ENCODE data around the gene DICER1. TPM values are rescaled to one million over a fixed set of nuclear protein-coding genes. Genes with fewer than 3 reads are reported as not detected.

Gene DICER1
- total and polyA plus RNA-seq, 7 donors: 7.2 to 41.5 (median 30.7) TPM

DNA sequence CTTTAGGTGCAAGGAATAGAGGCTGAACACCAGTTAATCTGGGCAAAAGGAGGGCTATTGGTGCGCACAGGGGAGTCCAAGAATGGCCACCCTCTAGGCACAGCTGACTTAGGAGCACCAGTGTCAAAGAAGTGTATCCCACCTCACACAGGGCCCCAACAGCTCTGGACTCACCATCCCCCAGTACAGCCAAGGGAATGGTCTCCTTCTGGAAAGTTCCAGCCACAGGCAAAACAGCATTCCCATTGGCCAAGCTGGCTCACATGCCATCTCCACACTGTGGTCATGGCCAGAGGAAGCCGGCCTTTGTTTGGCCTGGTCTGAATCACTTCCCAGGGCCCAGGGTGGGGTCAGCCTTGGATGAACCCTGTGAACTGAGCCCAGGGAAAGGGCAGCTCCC lies 120.1 kb downstream of the DICER1 start:
- no peak overlapping the region for H3K27ac ChIP-seq
- DNase-seq (no peak), ATAC-seq (no peak)
- TF ChIP-seq, protein P1, sequence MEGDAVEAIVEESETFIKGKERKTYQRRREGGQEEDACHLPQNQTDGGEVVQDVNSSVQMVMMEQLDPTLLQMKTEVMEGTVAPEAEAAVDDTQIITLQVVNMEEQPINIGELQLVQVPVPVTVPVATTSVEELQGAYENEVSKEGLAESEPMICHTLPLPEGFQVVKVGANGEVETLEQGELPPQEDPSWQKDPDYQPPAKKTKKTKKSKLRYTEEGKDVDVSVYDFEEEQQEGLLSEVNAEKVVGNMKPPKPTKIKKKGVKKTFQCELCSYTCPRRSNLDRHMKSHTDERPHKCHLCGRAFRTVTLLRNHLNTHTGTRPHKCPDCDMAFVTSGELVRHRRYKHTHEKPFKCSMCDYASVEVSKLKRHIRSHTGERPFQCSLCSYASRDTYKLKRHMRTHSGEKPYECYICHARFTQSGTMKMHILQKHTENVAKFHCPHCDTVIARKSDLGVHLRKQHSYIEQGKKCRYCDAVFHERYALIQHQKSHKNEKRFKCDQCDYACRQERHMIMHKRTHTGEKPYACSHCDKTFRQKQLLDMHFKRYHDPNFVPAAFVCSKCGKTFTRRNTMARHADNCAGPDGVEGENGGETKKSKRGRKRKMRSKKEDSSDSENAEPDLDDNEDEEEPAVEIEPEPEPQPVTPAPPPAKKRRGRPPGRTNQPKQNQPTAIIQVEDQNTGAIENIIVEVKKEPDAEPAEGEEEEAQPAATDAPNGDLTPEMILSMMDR (IDR thresholded peaks at IDR 0.05): no peak
- no peaks in the 10 kb centered on the region for H3K4me1 ChIP-seq
- H3K9me3 ChIP-seq: peaks cover 6% of the 10 kb centered on the region
- no peaks in the 10 kb centered on the region for H3K36me3 ChIP-seq (ENCODE audit: insufficient read depth in 1 of 2, low read depth in 1 of 2)
- peaks cover 0 to 6% (median 0%) of the 10 kb centered on the region in 3 donors for H3K27me3 ChIP-seq (ENCODE audit: insufficient read depth in 3 of 3, low read length in 2 of 3)
- H3K4me3 ChIP-seq: no peak overlapping the region
- intact Hi-C loops (cut with DNase I): no loop called here
- 95 to 100% (median 97%) methylated on average over 2 of the region's 2 CpGs for WGBS, 3 donors

Other genes with a start within 250 kb of the DICER1 start
- gene CLMN, start 162.4 kb upstream of the DICER1 start, total RNA-seq: 1 to 10 TPM; 3.9 to 9.6 (median 6.3) TPM
- 1 to 10 TPM; 1.7 to 2.5 (median 2.1) TPM for gene CLMN, start 162.4 kb upstream of the DICER1 start, polyA plus RNA-seq

Data from psoas muscle (tissue), 8 donors.